ENCODE measurements around the gene LSP1. TPM values are rescaled to one million over a fixed set of nuclear protein-coding genes. Genes with fewer than 3 reads are reported as not detected.

LSP1 gene
- total RNA-seq, 1 donor from 2014 or later, result 301 TPM

GRCh38 chr11:1892558-1892957 lies 39.7 kb downstream of the LSP1 start:
- intact Hi-C loops (cut with micrococcal nuclease), result no loop called here
- ATAC-seq (ENCODE audit: low read depth), result no peak
- Mint-ChIP-seq H3K36me3 (ENCODE audit: low read depth) (peaks cover 10% of the 10 kb centered on the region), H3K27me3 (peaks cover 2% of the 10 kb centered on the region), H3K27ac (no peak overlapping the region), H3K4me3 (no peak overlapping the region), H3K4me1 (peaks cover 42% of the 10 kb centered on the region), H3K9me3 (no peaks in the 10 kb centered on the region)
- TF ChIP-seq CTCF (IDR thresholded peaks at IDR 0.05), result no peak
- POLR2A ChIA-PET, result interaction anchor here (0.6 to 3.0 kb wide), 3 partner anchors 10 to 25 kb away, joined by 3 to 8 read pairs (median 6); no protein-coding TSS in a partner anchor
- CTCF ChIA-PET, result interaction anchor here (1.0 kb wide), 1 partner anchor 25 kb away, joined by 3 read pairs; no protein-coding TSS in a partner anchor
- no peak for DNase-seq

- peaks cover 3% of the 10 kb centered on the region for H3K36me3 Mint-ChIP-seq (ENCODE audit: low read depth)
- peaks cover 37% of the 10 kb centered on the region for H3K4me1 Mint-ChIP-seq
- no peak overlapping the region for H3K4me3 Mint-ChIP-seq
- intact Hi-C loops (cut with micrococcal nuclease), result loop anchor here (1.0 kb wide), 1 partner anchor 47 kb away; no protein-coding TSS in a partner anchor
- peaks cover 2% of the 10 kb centered on the region for H3K27me3 Mint-ChIP-seq
- DNase-seq (no peak), ATAC-seq (ENCODE audit: low read depth) (no peak)
- CTCF ChIA-PET, result no interaction called here
- POLR2A ChIA-PET, result no interaction called here
- no peak for TF ChIP-seq CTCF (IDR thresholded peaks at IDR 0.05)
- H3K9me3 Mint-ChIP-seq, result no peaks in the 10 kb centered on the region
- H3K27ac Mint-ChIP-seq, result no peak overlapping the region
Measured at GRCh38 chr11:1893581-1894359, 40.9 kb downstream of the LSP1 start.

GRCh38 chr11:1894759-1895158 lies 41.9 kb downstream of the LSP1 start:
- DNase-seq (no peak), ATAC-seq (ENCODE audit: low read depth) (no peak)
- CTCF ChIA-PET, result no interaction called here
- no peak for TF ChIP-seq CTCF (IDR thresholded peaks at IDR 0.05)
- no peaks in the 10 kb centered on the region for H3K36me3 Mint-ChIP-seq (ENCODE audit: low read depth)
- H3K27me3 Mint-ChIP-seq, result peaks cover 2% of the 10 kb centered on the region
- H3K4me1 Mint-ChIP-seq, result peaks cover 30% of the 10 kb centered on the region
- H3K27ac Mint-ChIP-seq, result no peak overlapping the region
- POLR2A ChIA-PET, result no interaction called here
- H3K9me3 Mint-ChIP-seq, result no peaks in the 10 kb centered on the region
- no peak overlapping the region for H3K4me3 Mint-ChIP-seq
- intact Hi-C loops (cut with micrococcal nuclease), result loop anchor here (1.0 kb wide), 1 partner anchor 46 kb away; no protein-coding TSS in a partner anchor

DNA sequence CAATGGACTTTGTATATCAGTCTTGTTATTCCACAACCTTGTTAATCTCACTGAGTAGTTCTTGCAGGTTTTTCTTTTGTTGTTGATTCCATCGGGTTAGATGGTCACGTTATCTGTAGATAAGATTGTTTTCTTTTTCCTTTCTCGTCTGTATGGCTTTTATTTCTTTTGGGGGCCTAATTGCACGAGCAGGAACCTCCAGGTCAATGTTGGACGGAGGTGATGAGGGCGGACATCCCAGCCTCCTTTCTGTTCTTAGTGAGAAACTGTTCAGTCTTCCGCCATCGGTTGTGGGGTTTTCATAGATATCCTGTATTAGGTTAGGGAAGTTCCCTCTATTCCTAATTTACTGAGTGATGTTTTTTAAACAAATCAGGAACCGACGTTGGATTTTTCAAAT lies 43.6 kb downstream of the LSP1 start:
- POLR2A ChIA-PET, result no interaction called here
- CTCF ChIA-PET, result interaction anchor here (0.8 to 1.2 kb wide), 2 partner anchors 14 to 255 kb away, joined by 3 to 4 read pairs; no protein-coding TSS in a partner anchor
- no peaks in the 10 kb centered on the region for H3K36me3 Mint-ChIP-seq (ENCODE audit: low read depth)
- intact Hi-C loops (cut with micrococcal nuclease), result no loop called here
- DNase-seq (no peak), ATAC-seq (ENCODE audit: low read depth) (no peak)
- peaks cover 23% of the 10 kb centered on the region for H3K4me1 Mint-ChIP-seq
- H3K9me3 Mint-ChIP-seq, result no peaks in the 10 kb centered on the region
- no peak overlapping the region for H3K4me3 Mint-ChIP-seq
- TF ChIP-seq CTCF (IDR thresholded peaks at IDR 0.05), result no peak
- no peak overlapping the region for H3K27ac Mint-ChIP-seq
- H3K27me3 Mint-ChIP-seq, result peaks cover 2% of the 10 kb centered on the region

- intact Hi-C loops (cut with micrococcal nuclease), result no loop called here
- ATAC-seq (ENCODE audit: low read depth), result peak; percentile 45
Measured at GRCh38 chr11:1896923-1897322, 44.0 kb downstream of the LSP1 start.

More at GRCh38 chr11:1896923-1897322, 44.0 kb downstream of the LSP1 start:
- ChIA-PET CTCF (interaction anchor here (0.8 to 1.2 kb wide), 2 partner anchors 15 to 255 kb away, joined by 3 to 4 read pairs; no protein-coding TSS in a partner anchor), POLR2A (interaction anchor here (0.8 kb wide), 1 partner anchor 43 kb away, joined by 3 read pairs; no protein-coding TSS in a partner anchor)
- Mint-ChIP-seq H3K4me3 (peak overlapping the region; percentile 74), H3K27me3 (peaks cover 2% of the 10 kb centered on the region), H3K36me3 (ENCODE audit: low read depth) (no peaks in the 10 kb centered on the region), H3K27ac (no peak overlapping the region), H3K9me3 (no peaks in the 10 kb centered on the region), H3K4me1 (peaks cover 23% of the 10 kb centered on the region)
- DNase-seq, result no peak
- TF ChIP-seq CTCF (IDR thresholded peaks at IDR 0.05), result no peak

All from activated B cell treated with CpG ODN at 0.5 μM for 24 hours (primary cell).